Measurements from ENCODE around the gene TM9SF3.

DNA sequence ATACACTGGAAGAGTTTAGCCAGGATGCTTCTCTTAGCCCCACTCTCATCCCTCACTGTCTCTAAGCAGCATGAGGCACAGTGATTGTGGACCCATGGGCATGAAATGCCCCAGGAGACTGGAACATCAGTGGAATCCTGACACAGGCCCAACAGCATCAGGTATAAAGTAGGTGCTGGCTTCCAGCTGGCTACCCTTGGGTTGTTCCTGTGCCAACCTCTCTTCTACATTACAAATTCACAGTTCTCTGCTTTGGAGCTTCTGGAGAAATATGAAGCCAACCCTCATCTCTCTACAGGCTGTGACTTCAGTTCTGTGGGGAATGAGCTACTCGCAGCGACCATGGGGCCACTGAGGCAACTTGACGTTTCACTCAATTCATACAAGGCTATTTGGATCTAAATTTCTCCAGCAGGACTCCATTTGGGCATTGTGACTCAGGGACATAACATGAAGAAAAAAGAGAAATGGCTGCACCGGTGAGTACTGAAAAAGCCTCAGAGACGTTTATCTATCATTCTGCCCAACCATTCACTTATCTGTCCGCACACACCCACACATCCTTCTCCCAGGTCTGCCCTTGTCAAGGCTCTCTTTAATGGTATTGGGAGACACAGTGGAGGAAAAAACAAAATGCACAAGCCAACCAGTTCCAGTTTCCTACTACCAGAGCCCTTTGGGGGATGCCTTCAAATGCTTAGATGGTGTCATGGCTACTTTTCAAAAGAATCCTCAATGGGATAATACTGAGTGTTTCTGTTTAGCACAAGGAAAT is 35.4 kb upstream of the TM9SF3 start:
- TF ChIP-seq, protein P1, sequence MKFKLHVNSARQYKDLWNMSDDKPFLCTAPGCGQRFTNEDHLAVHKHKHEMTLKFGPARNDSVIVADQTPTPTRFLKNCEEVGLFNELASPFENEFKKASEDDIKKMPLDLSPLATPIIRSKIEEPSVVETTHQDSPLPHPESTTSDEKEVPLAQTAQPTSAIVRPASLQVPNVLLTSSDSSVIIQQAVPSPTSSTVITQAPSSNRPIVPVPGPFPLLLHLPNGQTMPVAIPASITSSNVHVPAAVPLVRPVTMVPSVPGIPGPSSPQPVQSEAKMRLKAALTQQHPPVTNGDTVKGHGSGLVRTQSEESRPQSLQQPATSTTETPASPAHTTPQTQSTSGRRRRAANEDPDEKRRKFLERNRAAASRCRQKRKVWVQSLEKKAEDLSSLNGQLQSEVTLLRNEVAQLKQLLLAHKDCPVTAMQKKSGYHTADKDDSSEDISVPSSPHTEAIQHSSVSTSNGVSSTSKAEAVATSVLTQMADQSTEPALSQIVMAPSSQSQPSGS (IDR thresholded peaks at IDR 0.05; ENCODE audit: low read length), result no peak
- TF ChIP-seq ZNF274 (IDR thresholded peaks at IDR 0.05; ENCODE audit: insufficient read depth, insufficient read length) (no peak), POLR2A (IDR thresholded peaks at IDR 0.05; ENCODE audit: low read depth, low read length) (no peak), RAD21 (IDR thresholded peaks at IDR 0.05; ENCODE audit: insufficient read depth, low read depth, low read length) (no peak), BHLHE40 (IDR thresholded peaks at IDR 0.05; ENCODE audit: borderline replicate concordance in 1 of 2, low read depth in 2 of 2, low read length in 1 of 2) (no peak), RFX5 (IDR thresholded peaks at IDR 0.05; ENCODE audit: low read depth, low read length) (no peak), MXI1 (IDR thresholded peaks at IDR 0.05; ENCODE audit: low read depth, low read length) (no peak), TCF12 (IDR thresholded peaks at IDR 0.05; ENCODE audit: low read depth, low read length) (no peak), SIN3A (IDR thresholded peaks at IDR 0.05; ENCODE audit: low read depth, low read length) (no peak)
- TF ChIP-seq, protein P2, sequence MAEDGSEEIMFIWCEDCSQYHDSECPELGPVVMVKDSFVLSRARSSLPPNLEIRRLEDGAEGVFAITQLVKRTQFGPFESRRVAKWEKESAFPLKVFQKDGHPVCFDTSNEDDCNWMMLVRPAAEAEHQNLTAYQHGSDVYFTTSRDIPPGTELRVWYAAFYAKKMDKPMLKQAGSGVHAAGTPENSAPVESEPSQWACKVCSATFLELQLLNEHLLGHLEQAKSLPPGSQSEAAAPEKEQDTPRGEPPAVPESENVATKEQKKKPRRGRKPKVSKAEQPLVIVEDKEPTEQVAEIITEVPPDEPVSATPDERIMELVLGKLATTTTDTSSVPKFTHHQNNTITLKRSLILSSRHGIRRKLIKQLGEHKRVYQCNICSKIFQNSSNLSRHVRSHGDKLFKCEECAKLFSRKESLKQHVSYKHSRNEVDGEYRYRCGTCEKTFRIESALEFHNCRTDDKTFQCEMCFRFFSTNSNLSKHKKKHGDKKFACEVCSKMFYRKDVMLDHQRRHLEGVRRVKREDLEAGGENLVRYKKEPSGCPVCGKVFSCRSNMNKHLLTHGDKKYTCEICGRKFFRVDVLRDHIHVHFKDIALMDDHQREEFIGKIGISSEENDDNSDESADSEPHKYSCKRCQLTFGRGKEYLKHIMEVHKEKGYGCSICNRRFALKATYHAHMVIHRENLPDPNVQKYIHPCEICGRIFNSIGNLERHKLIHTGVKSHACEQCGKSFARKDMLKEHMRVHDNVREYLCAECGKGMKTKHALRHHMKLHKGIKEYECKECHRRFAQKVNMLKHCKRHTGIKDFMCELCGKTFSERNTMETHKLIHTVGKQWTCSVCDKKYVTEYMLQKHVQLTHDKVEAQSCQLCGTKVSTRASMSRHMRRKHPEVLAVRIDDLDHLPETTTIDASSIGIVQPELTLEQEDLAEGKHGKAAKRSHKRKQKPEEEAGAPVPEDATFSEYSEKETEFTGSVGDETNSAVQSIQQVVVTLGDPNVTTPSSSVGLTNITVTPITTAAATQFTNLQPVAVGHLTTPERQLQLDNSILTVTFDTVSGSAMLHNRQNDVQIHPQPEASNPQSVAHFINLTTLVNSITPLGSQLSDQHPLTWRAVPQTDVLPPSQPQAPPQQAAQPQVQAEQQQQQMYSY (CRISPR knock-in tag; IDR thresholded peaks at IDR 0.05), result no peak
- TF ChIP-seq, protein P3, sequence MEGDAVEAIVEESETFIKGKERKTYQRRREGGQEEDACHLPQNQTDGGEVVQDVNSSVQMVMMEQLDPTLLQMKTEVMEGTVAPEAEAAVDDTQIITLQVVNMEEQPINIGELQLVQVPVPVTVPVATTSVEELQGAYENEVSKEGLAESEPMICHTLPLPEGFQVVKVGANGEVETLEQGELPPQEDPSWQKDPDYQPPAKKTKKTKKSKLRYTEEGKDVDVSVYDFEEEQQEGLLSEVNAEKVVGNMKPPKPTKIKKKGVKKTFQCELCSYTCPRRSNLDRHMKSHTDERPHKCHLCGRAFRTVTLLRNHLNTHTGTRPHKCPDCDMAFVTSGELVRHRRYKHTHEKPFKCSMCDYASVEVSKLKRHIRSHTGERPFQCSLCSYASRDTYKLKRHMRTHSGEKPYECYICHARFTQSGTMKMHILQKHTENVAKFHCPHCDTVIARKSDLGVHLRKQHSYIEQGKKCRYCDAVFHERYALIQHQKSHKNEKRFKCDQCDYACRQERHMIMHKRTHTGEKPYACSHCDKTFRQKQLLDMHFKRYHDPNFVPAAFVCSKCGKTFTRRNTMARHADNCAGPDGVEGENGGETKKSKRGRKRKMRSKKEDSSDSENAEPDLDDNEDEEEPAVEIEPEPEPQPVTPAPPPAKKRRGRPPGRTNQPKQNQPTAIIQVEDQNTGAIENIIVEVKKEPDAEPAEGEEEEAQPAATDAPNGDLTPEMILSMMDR (IDR thresholded peaks at IDR 0.05 in 2 of 3, conservative IDR thresholded peaks at IDR 0.05 in 1 of 3; ENCODE audit: control insufficient read depth in 2 of 3, extremely low read depth in 1 of 3, insufficient read depth in 1 of 3, low read depth in 3 of 3, low read length in 3 of 3), result no peak
- TF ChIP-seq, protein P4, sequence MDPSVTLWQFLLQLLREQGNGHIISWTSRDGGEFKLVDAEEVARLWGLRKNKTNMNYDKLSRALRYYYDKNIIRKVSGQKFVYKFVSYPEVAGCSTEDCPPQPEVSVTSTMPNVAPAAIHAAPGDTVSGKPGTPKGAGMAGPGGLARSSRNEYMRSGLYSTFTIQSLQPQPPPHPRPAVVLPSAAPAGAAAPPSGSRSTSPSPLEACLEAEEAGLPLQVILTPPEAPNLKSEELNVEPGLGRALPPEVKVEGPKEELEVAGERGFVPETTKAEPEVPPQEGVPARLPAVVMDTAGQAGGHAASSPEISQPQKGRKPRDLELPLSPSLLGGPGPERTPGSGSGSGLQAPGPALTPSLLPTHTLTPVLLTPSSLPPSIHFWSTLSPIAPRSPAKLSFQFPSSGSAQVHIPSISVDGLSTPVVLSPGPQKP (IDR thresholded peaks at IDR 0.05; ENCODE audit: low read depth, low read length), result no peak

All from GM12878 (cell line).